Effector memory CD4-positive, alpha-beta T cell (primary cell): ENCODE data around the gene ALPP.
"Not testable (repeated sequence)": the region's sequence is repeated elsewhere in the genome, so short reads cannot be mapped to it uniquely, and the experiment has no call there.

Experiments used
- DNase-seq, 3 donors: peaks; one replicate each; pipeline ENCODE4 v3.0.0-alpha.2; 2020
- H3K27ac ChIP-seq: 2 replicates; pipeline ENCODE4 v1.7.0; 2013; ENCODE audit warnings: mild to moderate bottlenecking, low read length, moderate library complexity; ENCODE audit not compliant: insufficient read depth, poor library complexity, severe bottlenecking
- H3K27me3 ChIP-seq: replicated peaks from 2 replicates; pipeline ENCODE4 v1.7.0; 2013; ENCODE audit warnings: mild to moderate bottlenecking, low read length; ENCODE audit not compliant: insufficient read depth, control insufficient read depth, poor library complexity, severe bottlenecking
- H3K36me3 ChIP-seq: 2 replicates; pipeline ENCODE4 v1.7.0; 2013; ENCODE audit warnings: mild to moderate bottlenecking, low read length, moderate library complexity; ENCODE audit not compliant: control insufficient read depth, insufficient read depth
- H3K4me1 ChIP-seq: 2 replicates; pipeline ENCODE4 v1.7.0; 2013; ENCODE audit warnings: low read length, mild to moderate bottlenecking; ENCODE audit not compliant: control insufficient read depth, insufficient read depth, poor library complexity, severe bottlenecking
- H3K4me3 ChIP-seq: 2 replicates; pipeline ENCODE4 v1.7.0; 2013; ENCODE audit warnings: low read length, low read depth, mild to moderate bottlenecking; ENCODE audit not compliant: insufficient read depth, poor library complexity, severe bottlenecking
- H3K9me3 ChIP-seq: 2 replicates; pipeline ENCODE4 v1.7.0; 2013; ENCODE audit warnings: mild to moderate bottlenecking, low read length, moderate library complexity; ENCODE audit not compliant: control insufficient read depth

ALPP gene

GRCh38 chr2:232382331-232383225 is 4.0 kb downstream of the ALPP start:
- H3K27me3 ChIP-seq = peaks cover 2% of the 10 kb centered on the region

DNA sequence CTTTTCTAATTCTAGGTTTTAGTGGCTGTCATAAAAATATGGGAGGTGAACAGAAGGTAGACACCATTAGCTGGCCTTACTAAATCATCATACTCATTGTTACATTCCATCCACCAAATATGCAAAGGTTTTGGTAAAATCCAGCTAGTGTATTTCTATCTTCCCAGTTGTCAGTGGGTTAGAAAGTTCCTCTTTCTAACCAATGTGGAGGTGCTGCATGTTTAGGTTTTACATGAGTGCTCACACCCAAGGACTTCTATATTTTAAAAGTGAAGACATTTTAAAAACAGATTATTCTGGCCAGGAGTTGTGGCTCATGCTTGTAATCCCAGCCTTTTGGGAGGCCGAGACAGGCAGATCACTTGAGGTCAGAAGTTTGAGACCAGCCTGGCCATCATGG is 5.9 kb downstream of the ALPP start:
- no peak for DNase-seq
- Histone ChIP-seq H3K27me3 (peaks cover 2% of the 10 kb centered on the region), H3K9me3 (no peaks in the 10 kb centered on the region), H3K36me3 (no peaks in the 10 kb centered on the region), H3K4me1 (no peaks in the 10 kb centered on the region), H3K27ac (no peak overlapping the region), H3K4me3 (no peak overlapping the region)

More at GRCh38 chr2:232382331-232383225, 4.0 kb downstream of the ALPP start:
- Histone ChIP-seq H3K4me3 (no peak overlapping the region), H3K27ac (no peak overlapping the region), H3K4me1 (no peaks in the 10 kb centered on the region), H3K9me3 (no peaks in the 10 kb centered on the region), H3K36me3 (no peaks in the 10 kb centered on the region)
- DNase-seq = no peak

DNA sequence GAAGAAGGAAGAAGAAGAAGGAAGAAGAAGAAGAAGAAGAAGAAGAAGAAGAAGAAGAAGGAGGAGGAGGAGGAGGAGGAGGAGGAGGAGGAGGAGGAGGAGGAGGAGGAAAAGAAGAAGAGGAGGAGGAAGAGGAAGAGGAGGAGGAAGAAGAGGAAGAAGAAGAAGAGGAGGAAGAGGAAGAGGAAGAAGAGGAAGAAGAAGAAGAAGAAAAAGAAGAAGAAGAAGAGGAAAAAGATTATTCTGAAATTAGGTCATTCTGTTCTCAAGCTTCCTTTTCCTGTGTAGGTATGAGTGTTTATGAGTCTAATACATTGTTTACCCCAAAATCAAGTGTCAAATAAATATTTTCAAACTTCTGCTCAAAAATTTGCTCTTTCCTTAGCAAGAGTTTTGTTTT is 6.5 kb downstream of the ALPP start:
- not testable (repeated sequence) for H3K27me3 ChIP-seq, H3K4me1 ChIP-seq, DNase-seq, H3K9me3 ChIP-seq, H3K27ac ChIP-seq, H3K36me3 ChIP-seq, H3K4me3 ChIP-seq

GRCh38 chr2:232385660-232386489 is 7.3 kb downstream of the ALPP start:
- no peak overlapping the region for H3K4me3 ChIP-seq
- no peak for DNase-seq
- no peak overlapping the region for H3K27ac ChIP-seq
- H3K36me3 ChIP-seq = no peaks in the 10 kb centered on the region
- peaks cover 5% of the 10 kb centered on the region for H3K27me3 ChIP-seq
- H3K4me1 ChIP-seq = no peaks in the 10 kb centered on the region
- H3K9me3 ChIP-seq = no peaks in the 10 kb centered on the region

GRCh38 chr2:232386490-232386739 is 7.9 kb downstream of the ALPP start:
- Histone ChIP-seq H3K36me3 (no peaks in the 10 kb centered on the region), H3K9me3 (no peaks in the 10 kb centered on the region), H3K27ac (no peak overlapping the region), H3K4me1 (no peaks in the 10 kb centered on the region), H3K27me3 (peaks cover 5% of the 10 kb centered on the region), H3K4me3 (no peak overlapping the region)
- no peak for DNase-seq

DNA sequence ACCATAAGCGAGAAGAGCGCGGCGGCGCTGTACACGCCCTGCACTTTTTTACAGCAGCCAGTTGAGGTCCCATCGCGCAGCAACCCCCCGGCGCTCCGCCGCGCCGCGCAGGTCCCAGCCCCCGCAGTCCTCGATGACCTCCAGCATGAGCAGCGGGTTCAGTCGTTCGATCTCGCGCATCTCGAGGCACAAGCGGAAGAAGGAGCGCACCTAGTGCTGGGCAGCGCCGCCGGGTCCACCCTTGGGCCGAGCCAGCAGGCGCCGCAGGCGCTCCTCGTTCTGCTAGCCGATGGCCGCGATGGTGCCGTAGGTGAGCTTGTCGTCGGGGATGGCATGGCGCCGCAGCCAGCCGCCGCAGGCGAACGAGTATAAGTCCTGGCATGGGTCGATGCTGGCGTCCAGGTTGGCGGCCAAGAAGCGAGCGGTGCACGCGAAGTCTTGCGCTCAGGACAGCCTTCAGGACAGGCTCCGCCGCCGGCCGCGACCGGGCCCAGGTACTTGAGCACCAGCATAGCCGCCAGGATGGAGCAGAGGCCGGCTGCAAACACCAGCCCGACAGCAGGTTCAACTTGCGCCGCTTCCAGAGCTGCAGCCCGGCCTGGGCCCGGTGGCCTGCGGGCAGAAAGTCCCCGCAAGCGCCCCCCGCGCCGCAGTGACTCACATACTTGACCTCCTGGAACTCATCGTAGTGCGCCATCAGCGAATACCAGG is 8.3 kb downstream of the ALPP start:
- Histone ChIP-seq H3K27me3 (peaks cover 5% of the 10 kb centered on the region), H3K36me3 (no peaks in the 10 kb centered on the region), H3K9me3 (no peaks in the 10 kb centered on the region), H3K4me3 (no peak overlapping the region), H3K4me1 (no peaks in the 10 kb centered on the region), H3K27ac (no peak overlapping the region)
- DNase-seq = no peak

- H3K9me3 ChIP-seq = no peaks in the 10 kb centered on the region
- no peaks in the 10 kb centered on the region for H3K4me1 ChIP-seq
- H3K27ac ChIP-seq = no peak overlapping the region
- no peak for DNase-seq
- no peak overlapping the region for H3K4me3 ChIP-seq
- H3K36me3 ChIP-seq = no peaks in the 10 kb centered on the region
- H3K27me3 ChIP-seq = peaks cover 5% of the 10 kb centered on the region
Observed at GRCh38 chr2:232387451-232388171, 9.1 kb downstream of the ALPP start.

DNA sequence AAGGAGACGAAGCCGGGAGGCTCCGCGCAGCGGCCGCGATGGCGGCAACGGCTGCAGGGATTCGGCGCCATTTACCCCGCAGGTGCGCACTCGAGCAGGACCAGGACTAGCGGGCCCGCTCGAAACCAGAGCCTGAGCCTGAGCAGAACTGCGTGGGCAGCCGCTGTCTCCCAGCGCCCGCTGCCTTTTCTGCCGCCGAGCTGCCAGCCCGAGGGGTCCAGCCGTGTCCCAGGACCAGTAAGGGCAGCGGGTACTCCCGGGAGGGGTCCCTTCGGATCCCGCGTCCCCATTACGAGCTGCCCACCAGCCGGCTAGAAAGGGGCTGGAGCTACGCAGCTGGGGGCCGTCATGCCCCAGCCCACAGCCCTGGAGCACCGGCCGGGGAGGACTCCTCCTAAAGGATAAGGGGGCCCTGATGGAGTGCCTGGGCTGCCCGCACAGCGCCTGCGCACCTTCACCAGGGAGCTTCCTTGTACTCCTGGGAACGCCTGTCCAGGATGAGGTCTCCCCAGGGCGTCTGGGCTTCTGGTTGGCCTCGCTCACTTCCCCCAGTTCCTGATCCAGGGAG is 9.9 kb downstream of the ALPP start:
- H3K27ac ChIP-seq = no peak overlapping the region
- peaks cover 3% of the 10 kb centered on the region for H3K27me3 ChIP-seq
- DNase-seq = no peak
- H3K4me3 ChIP-seq = no peak overlapping the region
- H3K9me3 ChIP-seq = no peaks in the 10 kb centered on the region
- H3K4me1 ChIP-seq = no peaks in the 10 kb centered on the region
- no peaks in the 10 kb centered on the region for H3K36me3 ChIP-seq

GRCh38 chr2:232389327-232389726 is 10.8 kb downstream of the ALPP start:
- no peaks in the 10 kb centered on the region for H3K9me3 ChIP-seq
- H3K27me3 ChIP-seq = peaks cover 3% of the 10 kb centered on the region
- no peak for DNase-seq
- H3K4me1 ChIP-seq = no peaks in the 10 kb centered on the region
- H3K4me3 ChIP-seq = no peak overlapping the region
- no peaks in the 10 kb centered on the region for H3K36me3 ChIP-seq
- H3K27ac ChIP-seq = no peak overlapping the region
